Measurements from ENCODE around the gene BCL2L14. TPM values are rescaled to one million over a fixed set of nuclear protein-coding genes. Genes with fewer than 3 reads are reported as not detected.
A peak's percentile ranks its signal among the peaks of the same experiment; 100 is the strongest.

Gene BCL2L14
- total RNA-seq, 1 experiment from 2014 or later, result not detected

DNA sequence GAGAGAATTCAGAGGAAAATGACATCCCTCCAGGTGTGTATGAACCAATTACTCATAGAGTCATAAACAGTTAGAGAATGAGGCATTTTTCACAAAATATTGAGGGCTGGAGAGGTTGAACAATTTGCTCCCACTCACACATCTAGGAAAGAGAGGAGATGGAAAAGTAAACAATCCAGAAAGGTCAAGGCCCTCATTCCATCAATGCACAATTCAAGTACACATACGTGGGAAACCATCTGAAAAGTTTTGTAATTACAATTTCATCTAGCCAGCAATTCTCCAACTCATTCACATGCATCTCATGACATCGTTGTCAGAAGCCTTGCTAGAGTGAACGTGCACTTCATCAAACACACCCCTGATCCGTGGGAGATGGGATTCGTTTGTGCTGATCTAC, 15.7 kb upstream of the BCL2L14 start:
- DNase-seq (ENCODE audit: low read depth), result no peak

GRCh38 chr12:12056951-12057350, 13.8 kb upstream of the BCL2L14 start:
- DNase-seq (ENCODE audit: low read depth), result no peak

DNA sequence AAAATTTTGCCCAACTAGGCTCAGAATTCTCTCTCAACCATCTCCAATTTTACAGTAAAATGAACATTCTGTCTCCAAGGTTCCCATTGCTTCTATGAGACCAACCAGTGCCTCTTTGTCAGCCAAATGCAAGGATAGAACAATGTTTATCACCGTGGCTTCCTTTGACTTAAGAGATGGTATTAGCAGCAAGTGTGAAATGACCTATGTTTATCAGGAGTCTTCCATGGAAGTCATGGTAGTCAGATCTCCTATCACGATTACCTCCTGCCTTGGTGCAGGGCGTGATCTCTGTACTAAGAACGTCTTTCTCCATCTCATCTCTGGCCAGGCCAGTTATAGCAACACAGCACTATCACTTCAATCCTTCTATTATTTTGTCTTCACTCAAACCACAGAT, 6.1 kb upstream of the BCL2L14 start:
- DNase-seq (ENCODE audit: low read depth), result no peak

DNA sequence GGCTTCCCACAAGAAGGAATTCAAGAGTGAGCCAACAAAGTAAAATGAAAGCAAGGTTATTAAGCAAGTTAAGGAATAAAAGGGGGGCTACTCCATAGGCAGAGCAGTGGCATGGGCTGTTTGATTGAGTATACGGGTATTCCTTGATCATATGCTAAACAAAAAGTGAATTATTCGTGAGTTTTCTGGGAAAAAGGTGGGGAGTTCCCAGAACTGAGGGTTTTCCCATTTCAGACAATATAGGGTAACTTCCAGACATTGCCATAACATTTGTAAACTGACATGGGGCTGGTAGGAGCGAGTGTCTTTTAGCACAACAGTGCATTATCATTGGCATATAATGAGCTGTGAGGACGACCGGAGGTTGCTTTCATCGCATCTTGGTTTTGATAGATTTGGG, 2.0 kb upstream of the BCL2L14 start:
- DNase-seq (ENCODE audit: low read depth), result no peak

- no peak for DNase-seq (ENCODE audit: low read depth)
Measured at GRCh38 chr12:12069821-12070548, 754 bp upstream of the BCL2L14 start.

DNA sequence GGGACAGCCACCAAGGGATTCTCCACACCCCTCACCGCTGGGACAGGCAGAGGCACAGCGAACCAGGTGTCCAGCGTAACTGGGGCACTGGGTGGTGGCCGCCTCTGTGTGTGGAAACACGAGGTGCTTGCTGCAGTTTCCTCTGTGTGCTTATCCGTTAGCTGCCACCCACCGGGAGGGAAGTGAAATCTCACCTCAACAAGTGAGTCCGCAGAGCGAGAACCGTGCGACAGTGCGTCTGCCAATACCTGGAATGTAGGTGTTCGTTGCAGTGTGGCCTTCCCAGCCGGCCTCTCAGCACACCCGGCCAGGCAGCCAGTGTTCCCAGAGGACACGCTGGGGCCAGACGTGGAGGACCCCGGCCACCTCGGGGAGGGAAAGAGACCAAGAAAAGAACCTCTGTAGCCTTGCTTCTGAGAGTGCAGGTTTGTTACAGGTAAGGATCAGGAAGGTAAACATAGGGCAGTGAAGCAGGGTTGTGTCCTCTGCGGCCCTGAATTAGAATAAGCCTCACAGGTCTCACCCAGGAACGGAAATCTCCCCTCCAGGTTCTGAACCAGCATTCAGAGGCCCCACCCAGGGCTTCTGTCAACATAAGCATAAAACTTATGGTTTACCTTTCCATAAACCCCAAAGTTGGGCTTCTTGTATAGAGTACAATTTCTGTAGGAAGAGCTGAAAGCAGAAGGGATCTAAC, 1.5 kb downstream of the BCL2L14 start:
- DNase-seq (ENCODE audit: low read depth), result no peak

DNA sequence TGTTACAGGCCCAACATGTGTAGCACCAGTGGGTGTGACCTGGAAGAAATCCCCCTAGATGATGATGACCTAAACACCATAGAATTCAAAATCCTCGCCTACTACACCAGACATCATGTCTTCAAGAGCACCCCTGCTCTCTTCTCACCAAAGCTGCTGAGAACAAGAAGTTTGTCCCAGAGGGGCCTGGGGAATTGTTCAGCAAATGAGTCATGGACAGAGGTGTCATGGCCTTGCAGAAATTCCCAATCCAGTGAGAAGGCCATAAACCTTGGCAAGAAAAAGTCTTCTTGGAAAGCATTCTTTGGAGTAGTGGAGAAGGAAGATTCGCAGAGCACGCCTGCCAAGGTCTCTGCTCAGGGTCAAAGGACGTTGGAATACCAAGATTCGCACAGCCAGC, 8.6 kb downstream of the BCL2L14 start:
- DNase-seq (ENCODE audit: low read depth), result no peak

DNA sequence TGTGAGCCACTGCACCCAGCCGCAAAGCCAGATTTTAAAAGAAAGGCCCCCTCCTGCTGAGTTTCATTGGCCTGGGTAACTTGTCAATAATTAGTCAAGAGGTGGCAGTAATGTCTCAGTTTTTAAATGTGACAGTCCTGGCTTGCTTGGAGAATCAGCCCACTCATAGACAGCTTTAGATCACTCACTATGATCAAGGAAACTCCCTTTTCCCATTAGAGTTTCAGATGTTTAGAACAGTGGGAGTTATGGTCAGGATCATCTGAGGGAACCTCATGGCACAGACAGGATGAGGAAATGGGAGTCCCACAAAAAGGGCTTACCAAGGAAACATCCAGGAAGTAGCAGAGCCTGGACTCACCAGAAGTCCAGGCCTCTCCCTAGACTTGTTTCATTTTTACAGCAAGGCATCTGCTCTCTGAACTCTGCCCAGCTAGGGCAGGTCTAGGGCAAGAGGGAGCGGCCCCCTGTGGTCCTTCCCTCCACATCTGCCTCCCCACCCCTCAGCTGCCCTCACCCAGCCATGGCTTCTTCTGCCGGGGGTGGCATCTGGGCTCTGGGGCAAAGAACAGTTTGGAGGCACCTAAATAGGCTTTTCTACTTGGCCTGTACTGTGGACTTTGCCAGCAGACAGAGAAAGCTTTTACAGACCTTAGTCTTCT, 11.2 kb downstream of the BCL2L14 start:
- no peak for DNase-seq (ENCODE audit: low read depth)

DNA sequence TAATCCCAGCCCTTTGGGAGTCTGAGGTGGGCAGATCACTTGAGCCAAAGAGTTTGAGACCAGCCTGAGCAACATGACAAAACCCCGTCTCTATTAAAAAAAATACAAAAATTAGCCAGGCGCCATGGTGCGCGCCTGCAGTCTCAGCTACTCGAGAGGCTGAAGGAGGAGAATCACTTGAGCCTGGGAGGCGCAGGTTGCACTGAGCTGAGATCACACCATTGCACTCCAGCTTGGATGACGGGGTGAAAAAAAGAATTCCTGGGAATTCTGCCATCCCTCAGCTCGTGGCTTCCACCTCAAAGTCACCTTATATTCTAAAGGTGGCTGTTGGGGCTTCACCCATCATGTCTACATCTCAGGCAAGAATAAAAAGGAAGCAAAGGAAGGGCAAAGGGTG, 12.9 kb downstream of the BCL2L14 start:
- DNase-seq (ENCODE audit: low read depth), result no peak

DNA sequence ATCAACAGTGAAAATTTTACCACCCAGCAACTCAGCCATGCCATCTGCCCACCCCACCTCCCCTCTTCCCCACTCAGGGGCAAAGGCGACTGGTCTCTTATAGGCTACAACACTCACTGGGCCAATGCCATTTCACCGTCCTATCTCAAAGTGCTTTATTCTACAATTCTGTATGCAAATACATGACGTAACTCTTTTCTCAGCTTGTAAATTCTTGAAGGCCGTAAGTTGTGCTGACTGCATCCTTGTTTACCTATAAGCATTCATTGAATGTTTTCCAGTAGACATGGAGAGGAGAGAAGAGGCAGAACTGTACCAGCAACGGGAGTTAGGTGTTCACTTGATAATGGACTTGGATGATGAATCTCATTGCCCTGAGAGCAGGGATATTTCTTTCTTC, 15.6 kb downstream of the BCL2L14 start:
- no peak for DNase-seq (ENCODE audit: low read depth)

DNA sequence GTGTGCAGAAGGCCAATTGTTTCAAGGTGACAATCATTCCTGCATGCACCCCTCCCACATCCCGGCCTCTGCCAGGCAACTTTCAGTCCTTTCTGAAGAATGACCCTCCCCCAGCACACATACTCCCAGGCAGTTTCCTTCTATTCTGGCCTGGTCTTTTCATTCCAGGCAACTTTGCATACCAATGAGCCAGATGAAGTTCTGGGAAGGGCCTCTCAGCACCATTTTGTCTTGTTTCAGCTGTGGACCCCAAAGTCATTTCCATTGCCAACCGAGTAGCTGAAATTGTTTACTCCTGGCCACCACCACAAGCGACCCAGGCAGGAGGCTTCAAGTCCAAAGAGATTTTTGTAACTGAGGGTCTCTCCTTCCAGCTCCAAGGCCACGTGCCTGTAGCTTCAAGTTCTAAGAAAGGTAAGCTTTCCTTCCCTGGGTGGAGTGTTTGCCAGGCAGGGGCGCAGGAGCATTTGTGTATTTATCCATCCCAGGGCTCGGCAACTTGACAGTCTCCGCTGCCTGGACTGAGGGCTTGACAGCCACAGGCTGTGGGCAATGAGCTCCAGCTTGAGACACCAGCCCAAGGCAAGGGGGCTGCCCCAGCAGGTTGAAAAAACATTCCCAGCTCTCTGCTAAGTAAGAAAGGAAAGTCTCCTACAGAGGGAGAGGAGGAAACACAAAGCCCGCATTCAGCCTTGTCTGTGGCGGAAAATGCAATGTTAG, 16.4 kb downstream of the BCL2L14 start:
- DNase-seq (ENCODE audit: low read depth), result no peak

GRCh38 chr12:12087693-12088034, 16.9 kb downstream of the BCL2L14 start:
- DNase-seq (ENCODE audit: low read depth), result no peak

DNA sequence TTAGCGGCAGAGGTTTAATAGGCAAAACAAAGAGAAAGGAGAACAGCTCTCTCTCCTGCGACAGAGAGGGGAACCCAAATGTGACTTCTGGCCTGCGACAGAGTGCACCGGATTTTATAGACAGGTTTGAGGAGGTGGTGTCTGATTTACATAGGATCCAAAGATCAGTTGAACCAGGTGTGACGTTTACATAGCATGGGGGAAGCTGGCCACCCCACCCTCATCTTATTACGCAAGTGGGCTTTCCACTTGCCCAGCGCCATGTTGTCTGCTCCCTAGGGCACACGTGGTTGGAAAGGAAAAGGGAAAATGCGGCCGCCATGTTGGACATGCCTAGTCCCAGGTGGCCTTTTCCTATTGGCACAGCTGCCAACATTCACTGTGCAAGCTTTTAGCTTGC, 17.4 kb downstream of the BCL2L14 start:
- no peak for DNase-seq (ENCODE audit: low read depth)

- DNase-seq (ENCODE audit: low read depth), result no peak
Measured at GRCh38 chr12:12088761-12089160, 18.0 kb downstream of the BCL2L14 start.

- no peak for DNase-seq (ENCODE audit: low read depth)
Measured at GRCh38 chr12:12091071-12091470, 20.3 kb downstream of the BCL2L14 start.

DNA sequence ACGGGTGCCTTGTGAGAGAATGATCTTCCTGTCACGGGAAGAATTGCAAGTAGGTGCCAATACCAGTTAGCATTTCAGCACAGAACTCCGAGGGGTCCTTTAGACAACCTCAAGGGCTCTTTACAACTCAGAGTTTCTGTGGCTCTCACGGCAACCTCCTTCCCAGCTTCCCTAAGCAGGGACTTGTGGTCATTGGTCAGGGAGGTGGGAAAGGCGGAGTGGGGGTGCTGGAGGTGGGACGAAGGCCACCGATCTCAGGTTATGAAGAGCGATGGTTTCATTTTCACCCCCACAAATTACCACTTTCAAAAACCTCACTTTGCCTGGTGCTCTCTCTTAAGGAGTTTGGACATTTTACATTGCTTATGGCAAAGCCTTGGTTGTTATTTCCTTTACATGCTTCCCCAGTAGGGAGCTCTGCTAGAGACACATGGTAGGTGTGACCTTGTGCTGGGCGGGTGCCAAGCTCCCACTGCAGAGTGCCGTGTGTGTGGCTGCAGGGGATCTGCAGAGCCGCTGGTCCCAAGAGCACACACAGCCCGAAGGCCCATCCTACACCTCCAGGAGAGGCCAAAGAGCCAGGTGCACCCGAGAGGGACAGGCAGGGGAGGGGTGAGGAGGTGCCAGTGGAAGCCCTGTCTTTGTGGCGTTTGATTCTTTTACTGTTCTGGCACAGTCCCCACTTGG, 21.4 kb downstream of the BCL2L14 start:
- peak; percentile 9 for DNase-seq (ENCODE audit: low read depth)

GRCh38 chr12:12094481-12094880, 23.7 kb downstream of the BCL2L14 start:
- DNase-seq (ENCODE audit: low read depth), result no peak

GRCh38 chr12:12095021-12095420, 24.3 kb downstream of the BCL2L14 start:
- no peak for DNase-seq (ENCODE audit: low read depth)

- DNase-seq (ENCODE audit: low read depth), result no peak
Measured at GRCh38 chr12:12097891-12098690, 27.4 kb downstream of the BCL2L14 start.

DNA sequence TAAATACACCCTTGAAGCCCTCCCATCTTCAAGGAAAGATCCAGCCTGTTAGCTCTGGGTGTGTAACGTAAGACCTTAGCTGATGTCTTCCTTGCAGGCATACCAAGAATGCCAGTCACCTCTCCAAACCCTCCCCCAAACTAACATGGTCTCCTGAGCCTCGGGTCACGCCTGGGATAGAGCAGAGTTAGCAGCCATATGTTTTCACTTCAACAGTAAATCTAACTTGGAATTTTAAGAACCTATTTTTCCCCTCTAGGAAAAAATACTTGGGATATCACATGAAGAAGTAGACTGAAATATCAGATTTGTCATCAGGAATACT, 27.9 kb downstream of the BCL2L14 start:
- no peak for DNase-seq (ENCODE audit: low read depth)

DNA sequence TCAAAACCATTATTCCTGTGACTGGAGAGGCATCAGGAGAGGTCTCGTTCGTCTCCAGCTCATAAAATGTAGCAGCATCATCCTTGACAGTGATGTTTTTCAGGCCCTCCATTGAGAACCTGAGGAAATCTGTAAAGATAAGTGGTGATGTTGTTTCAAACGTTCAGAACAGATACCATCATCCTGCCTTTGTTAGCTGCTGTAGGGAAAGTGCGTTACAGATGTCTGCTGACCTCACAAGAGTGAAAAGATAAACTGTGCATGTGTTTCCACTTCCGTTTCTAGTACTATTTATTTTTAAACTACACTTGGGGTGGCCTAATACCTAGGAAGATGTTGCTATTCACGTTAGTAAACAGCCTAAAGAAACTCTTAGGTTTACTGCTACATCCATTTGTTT, 28.4 kb downstream of the BCL2L14 start:
- DNase-seq (ENCODE audit: low read depth), result no peak
